Natural killer cell (primary cell): ENCODE results near the gene ANKRD63. TPM values are rescaled to one million over a fixed set of nuclear protein-coding genes. Genes with fewer than 3 reads are reported as not detected.

ENCODE experiments used
- ATAC-seq, 3 donors: fragments of 150-1000 bp in 2 of 3; fragments of 200-7000 bp in 1 of 3; cut with Tn5 transposase; 1 replicate in 1 of 3; 2 replicates in 2 of 3; pipeline ENCODE4 v1.10.0; 2021; ENCODE audit warnings: mild to moderate bottlenecking in 2 of 3, moderate library complexity in 2 of 3
- DNase-seq, 2 donors: peaks; one replicate each; pipeline versions ENCODE4 v3.0.0 to v3.0.0-alpha.2; 2013 to 2021; ENCODE audit warnings: mixed read lengths in 1 of 2
- H3K27ac ChIP-seq: one replicate; pipeline ENCODE4 v1.5.1; 2013; ENCODE audit warnings: mild to moderate bottlenecking, low read length
- H3K27me3 ChIP-seq: one replicate; pipeline ENCODE4 v1.6.1; 2013; ENCODE audit warnings: low read length; ENCODE audit not compliant: control insufficient read depth, insufficient read depth
- H3K36me3 ChIP-seq: one replicate; pipeline ENCODE4 v1.6.1; 2013; ENCODE audit warnings: low read length; ENCODE audit not compliant: control insufficient read depth, insufficient read depth
- H3K4me1 ChIP-seq: one replicate; pipeline ENCODE4 v1.6.1; 2013; ENCODE audit warnings: low read length; ENCODE audit not compliant: control insufficient read depth, insufficient read depth
- H3K4me3 ChIP-seq: one replicate; pipeline ENCODE4 v1.5.1; 2013; ENCODE audit warnings: low read length
- H3K9me3 ChIP-seq: one replicate; pipeline ENCODE4 v1.6.1; 2013; ENCODE audit warnings: low read length; ENCODE audit not compliant: control insufficient read depth, insufficient read depth
- H3K27ac Mint-ChIP-seq, 2 donors: one replicate each; pipeline ENCODE4 v1.8.0; 2022; ENCODE audit warnings: mild to moderate bottlenecking in 2 of 2, mixed read lengths in 2 of 2, moderate library complexity in 1 of 2
- H3K27me3 Mint-ChIP-seq, 2 donors: one replicate each; pipeline ENCODE4 v1.8.0; 2022; ENCODE audit warnings: low read depth in 2 of 2, mixed read lengths in 2 of 2
- H3K36me3 Mint-ChIP-seq: one replicate; pipeline ENCODE4 v1.8.0; 2022; ENCODE audit warnings: mixed read lengths
- H3K4me1 Mint-ChIP-seq, 2 donors: one replicate each; pipeline ENCODE4 v1.8.0; 2022; ENCODE audit warnings: mixed read lengths in 2 of 2
- H3K4me3 Mint-ChIP-seq: one replicate; pipeline ENCODE4 v1.8.0; 2022; ENCODE audit warnings: mild to moderate bottlenecking, moderate library complexity, mixed read lengths
- H3K9me3 Mint-ChIP-seq, 2 donors: one replicate each; pipeline ENCODE4 v1.8.0; 2022; ENCODE audit warnings: mixed read lengths in 2 of 2
- CTCF ChIP-seq: fragments of 200-600 bp; IDR thresholded peaks from one replicate; pipeline ENCODE4 v1.8.0; 2022; ENCODE audit warnings: antibody characterized with exemption
- WGBS: methylation state at CpG from one replicate; pipeline ENCODE4 v1.1.7; 2013; ENCODE audit warnings: missing lambda C conversion rate; ENCODE audit not compliant: insufficient coverage; 5-methylcytosine and 5-hydroxymethylcytosine counted together
- intact Hi-C: fragments of 100-400 bp; cut with micrococcal nuclease; formaldehyde crosslinking; loops from one replicate; pipeline ENCODE4 v1.14.2; 2022
- total RNA-seq, 4 donors: library from RNA; stranded (reverse); fragments of 120-200 nt in 1 of 4; gene quantifications; one replicate each; pipeline versions ENCODE4 v1.2.3 to v1.2.4, GENCODE V29; 2013 to 2022

The ANKRD63 gene
- total RNA-seq, 3 donors from 2014 or later (not counting 1 experiment from before 2014, with no cell fraction given), result not detected

- H3K27ac ChIP-seq, result no peak overlapping the region
Observed at GRCh38 chr15:40323953-40324937, 41.4 kb upstream of the ANKRD63 start.

GRCh38 chr15:40323239-40323952 lies 40.5 kb upstream of the ANKRD63 start, which contains the start of gene INAFM2:
Gene INAFM2, plus strand, starts transcription at chr15:40323692. Its CDS starts 364 bp downstream, at chr15:40324056.
- no peaks in the 10 kb centered on the region for H3K9me3 Mint-ChIP-seq
- intact Hi-C loops, result loop anchor here (1.0 kb wide), 1 partner anchor 35 kb away; the partner anchor contains the start of gene DISP2
- Histone ChIP-seq H3K27me3 (no peaks in the 10 kb centered on the region), H3K4me3 (peak within 1 kb of the TSS; percentile 35), H3K36me3 (no peaks in the 10 kb centered on the region), H3K9me3 (no peaks in the 10 kb centered on the region), H3K4me1 (peaks cover 23% of the 10 kb centered on the region), H3K27ac (peak within 1 kb of the TSS; percentile 40)
- peak within 1 kb of the TSS; percentile 78 to 92 for H3K27ac Mint-ChIP-seq
- H3K4me1 Mint-ChIP-seq, result peaks cover 39 to 52% of the 10 kb centered on the region in 2 donors
- ATAC-seq (peak; percentile 83 to 93 (median 86)), DNase-seq (peak; percentile 84 to 96)
- WGBS, result under 1% methylated on average over 103 of the region's 103 CpGs
- no peaks in the 10 kb centered on the region for H3K27me3 Mint-ChIP-seq
- no peaks in the 10 kb centered on the region for H3K36me3 Mint-ChIP-seq
- TF ChIP-seq CTCF, result peak; percentile 59
- H3K4me3 Mint-ChIP-seq, result peak within 1 kb of the TSS; percentile 87

More at GRCh38 chr15:40323953-40324937, 41.4 kb upstream of the ANKRD63 start:
- H3K4me3 Mint-ChIP-seq, result peak overlapping the region; percentile 83
- peaks cover 23% of the 10 kb centered on the region for H3K4me1 ChIP-seq
- H3K9me3 ChIP-seq, result no peaks in the 10 kb centered on the region
- TF ChIP-seq CTCF, result no peak
- intact Hi-C loops, result loop anchor here (1.0 to 2.0 kb wide), 2 partner anchors 15 to 34 kb away; partner anchors contain the start of gene DISP2
- H3K36me3 Mint-ChIP-seq, result no peaks in the 10 kb centered on the region
- peak overlapping the region; percentile 33 to 53 for H3K27ac Mint-ChIP-seq
- peak overlapping the region; percentile 35 for H3K4me3 ChIP-seq
- H3K36me3 ChIP-seq, result no peaks in the 10 kb centered on the region
- peak in 1 of 2 donors; percentile 72 for DNase-seq
- ATAC-seq, result peak; percentile 1
- WGBS, result under 1% methylated on average over 101 of the region's 101 CpGs
- peaks cover 44 to 58% of the 10 kb centered on the region in 2 donors for H3K4me1 Mint-ChIP-seq
- no peaks in the 10 kb centered on the region for H3K27me3 ChIP-seq
- H3K9me3 Mint-ChIP-seq, result no peaks in the 10 kb centered on the region
- H3K27me3 Mint-ChIP-seq, result no peaks in the 10 kb centered on the region

GRCh38 chr15:40322531-40323238 lies 39.8 kb upstream of the ANKRD63 start:
- no peak for TF ChIP-seq CTCF
- intact Hi-C loops, result loop anchor here (1.0 kb wide), 1 partner anchor 36 kb away; the partner anchor contains the start of gene DISP2
- no peaks in the 10 kb centered on the region for H3K27me3 ChIP-seq
- no peaks in the 10 kb centered on the region for H3K27me3 Mint-ChIP-seq
- DNase-seq (no peak), ATAC-seq (no peak)
- no peaks in the 10 kb centered on the region for H3K9me3 ChIP-seq
- H3K36me3 Mint-ChIP-seq, result no peaks in the 10 kb centered on the region
- no peaks in the 10 kb centered on the region for H3K36me3 ChIP-seq
- H3K4me3 Mint-ChIP-seq, result peak overlapping the region; percentile 87
- H3K4me1 Mint-ChIP-seq, result peaks cover 32 to 46% of the 10 kb centered on the region in 2 donors
- H3K4me3 ChIP-seq, result peak overlapping the region; percentile 14
- H3K27ac Mint-ChIP-seq, result peak overlapping the region; percentile 78 to 92
- WGBS, result 69% methylated on average over 26 of the region's 26 CpGs
- peaks cover 23% of the 10 kb centered on the region for H3K4me1 ChIP-seq
- peak overlapping the region; percentile 40 for H3K27ac ChIP-seq
- H3K9me3 Mint-ChIP-seq, result no peaks in the 10 kb centered on the region
